HepG2 (cell line): ENCODE results near the gene FAIM2. TPM values are rescaled to one million over a fixed set of nuclear protein-coding genes. Genes with fewer than 3 reads are reported as not detected.

ENCODE experiments used
- CENPT ChIP-seq: sonication (generic); formaldehyde crosslinking; IDR thresholded peaks from 2 replicates; pipeline ENCODE4 v1.8.0; 2022; ENCODE audit warnings: low read depth, mild to moderate bottlenecking, moderate library complexity, missing genetic modification reagents
- GATAD2A ChIP-seq: IDR thresholded peaks from 2 replicates; pipeline ENCODE4 v1.6.1; 2016
- HOXA5 ChIP-seq: sonication (generic); formaldehyde crosslinking; IDR thresholded peaks from 2 replicates; pipeline ENCODE4 v1.4.0; 2020; ENCODE audit warnings: missing genetic modification reagents
- JARID2 ChIP-seq: sonication (generic); formaldehyde crosslinking; IDR thresholded peaks from 2 replicates; pipeline ENCODE4 v1.8.1; 2023; ENCODE audit warnings: missing genetic modification reagents, inconsistent platforms; ENCODE audit not compliant: insufficient replicate concordance
- KDM4B ChIP-seq: sonication (generic); formaldehyde crosslinking; IDR thresholded peaks from 2 replicates; pipeline ENCODE4 v1.4.0; 2020; ENCODE audit warnings: missing genetic modification reagents
- KLF15 ChIP-seq: sonication (generic); formaldehyde crosslinking; IDR thresholded peaks from 2 replicates; pipeline ENCODE4 v1.8.1; 2023; ENCODE audit warnings: borderline replicate concordance, mild to moderate bottlenecking, inconsistent platforms, missing genetic modification reagents, mixed read lengths
- MAFG ChIP-seq: sonication (generic); formaldehyde crosslinking; IDR thresholded peaks from 2 replicates; pipeline ENCODE4 v1.5.1; 2020; ENCODE audit warnings: mild to moderate bottlenecking, missing genetic modification reagents
- PHF21A ChIP-seq: sonication (generic); formaldehyde crosslinking; IDR thresholded peaks from 2 replicates; pipeline ENCODE4 v1.5.0; 2020; ENCODE audit warnings: mild to moderate bottlenecking, missing genetic modification reagents
- POGZ ChIP-seq: sonication (generic); formaldehyde crosslinking; IDR thresholded peaks from 2 replicates; pipeline ENCODE4 v1.4.0; 2020; ENCODE audit warnings: mild to moderate bottlenecking, missing genetic modification reagents
- POLR2AphosphoS2 ChIP-seq: IDR thresholded peaks from 2 replicates; pipeline ENCODE4 v1.6.1; 2011; ENCODE audit warnings: low read depth, low read length, improper control_type of control experiment
- PRMT3 ChIP-seq: sonication (generic); formaldehyde crosslinking; IDR thresholded peaks from 2 replicates; pipeline ENCODE4 v1.8.1; 2022; ENCODE audit warnings: low read depth, mild to moderate bottlenecking, moderate library complexity, missing genetic modification reagents, borderline replicate concordance
- RBFOX2 ChIP-seq: fragments of 200-400 bp; formaldehyde crosslinking; IDR thresholded peaks from 2 replicates; pipeline ENCODE4 v1.6.1; 2017; ENCODE audit warnings: low read depth, mild to moderate bottlenecking, low read length
- RORA ChIP-seq: sonication (generic); formaldehyde crosslinking; IDR thresholded peaks from 2 replicates; pipeline ENCODE4 v1.5.0; 2020; ENCODE audit warnings: mild to moderate bottlenecking, missing genetic modification reagents, moderate library complexity
- SALL2 ChIP-seq: sonication (generic); formaldehyde crosslinking; IDR thresholded peaks from 2 replicates; pipeline ENCODE4 v1.8.1; 2023; ENCODE audit warnings: mild to moderate bottlenecking, missing genetic modification reagents, inconsistent platforms
- SMAD1 ChIP-seq: sonication (generic); formaldehyde crosslinking; IDR thresholded peaks from 2 replicates; pipeline ENCODE4 v1.4.0; 2020; ENCODE audit warnings: missing genetic modification reagents, low read depth, mild to moderate bottlenecking, borderline replicate concordance
- TCF7 ChIP-seq: sonication (generic); IDR thresholded peaks from 2 replicates; pipeline ENCODE4 v1.6.1; 2016; ENCODE audit warnings: antibody characterized with exemption, low read depth
- THAP8 ChIP-seq: sonication (generic); formaldehyde crosslinking; IDR thresholded peaks from 2 replicates; pipeline ENCODE4 v1.5.1; 2020; ENCODE audit warnings: missing genetic modification reagents, mild to moderate bottlenecking, borderline replicate concordance
- ZC3H13 ChIP-seq: sonication (generic); formaldehyde crosslinking; IDR thresholded peaks from 2 replicates; pipeline ENCODE4 v1.8.1; 2023; ENCODE audit warnings: mild to moderate bottlenecking, missing genetic modification reagents, moderate library complexity
- ZFP82 ChIP-seq: sonication (generic); formaldehyde crosslinking; IDR thresholded peaks from 2 replicates; pipeline ENCODE4 v1.5.1; 2020; ENCODE audit warnings: mild to moderate bottlenecking, missing genetic modification reagents, borderline replicate concordance
- ZNF20 ChIP-seq: sonication (generic); formaldehyde crosslinking; IDR thresholded peaks from 2 replicates; pipeline ENCODE4 v1.4.0; 2020; ENCODE audit warnings: mild to moderate bottlenecking, moderate library complexity, missing genetic modification reagents
- ZNF468 ChIP-seq: sonication (generic); formaldehyde crosslinking; IDR thresholded peaks from 2 replicates; pipeline ENCODE4 v1.8.0; 2022; ENCODE audit warnings: mild to moderate bottlenecking, moderate library complexity, missing genetic modification reagents
- ZNF572 ChIP-seq: sonication (generic); formaldehyde crosslinking; IDR thresholded peaks from 2 replicates; pipeline ENCODE4 v1.5.1; 2020; ENCODE audit warnings: mild to moderate bottlenecking, missing genetic modification reagents
- ZNF629 ChIP-seq: sonication (generic); formaldehyde crosslinking; conservative IDR thresholded peaks from 2 replicates; pipeline ENCODE4 v1.5.0; 2020; ENCODE audit warnings: missing genetic modification reagents
- ZNF713 ChIP-seq: sonication (generic); formaldehyde crosslinking; IDR thresholded peaks from 2 replicates; pipeline ENCODE4 v1.4.0; 2020; ENCODE audit warnings: mild to moderate bottlenecking, missing genetic modification reagents
- polyA plus RNA-seq, 8 experiments: library from polyadenylated mRNA; depleted of rRNA in 3 of 8; stranded (reverse) in 7 of 8; unstranded in 1 of 8; fragments of >200 nt; fragmentation: Illumina TruSeq in 4 of 8; extraction: Trizol in 4 of 8; gene quantifications; 2 replicates each; pipeline versions ENCODE4 v1.2.1 to v1.2.3, GENCODE V29; 2011 to 2016; ENCODE audit warnings: low read depth in 4 of 8, missing spikeins in 1 of 8, mixed read lengths in 1 of 8; ENCODE audit not compliant: insufficient read depth in 1 of 8
- total RNA-seq, 5 experiments: library from RNA; depleted of rRNA; stranded (reverse); fragments of >200 nt; fragmentation: Illumina TruSeq; extraction: Trizol; gene quantifications; 2 replicates each; pipeline ENCODE4 v1.2.3, GENCODE V29; 2016; ENCODE audit warnings: low read depth in 1 of 5
- TF ChIP-seq, protein P1 (sequence below): sonication (generic); formaldehyde crosslinking; IDR thresholded peaks from 2 replicates; pipeline ENCODE4 v1.5.0; 2020; ENCODE audit warnings: missing genetic modification reagents, mild to moderate bottlenecking, borderline replicate concordance
- TF ChIP-seq, protein P2 (sequence below): sonication (generic); formaldehyde crosslinking; IDR thresholded peaks from 2 replicates; pipeline ENCODE4 v1.4.0; 2020; ENCODE audit warnings: missing genetic modification reagents

The FAIM2 gene
- total and polyA plus RNA-seq, 2 of the 13 experiments (the other 11 are each of a cell fraction or from before 2014, with no cell fraction given), result not detected

DNA sequence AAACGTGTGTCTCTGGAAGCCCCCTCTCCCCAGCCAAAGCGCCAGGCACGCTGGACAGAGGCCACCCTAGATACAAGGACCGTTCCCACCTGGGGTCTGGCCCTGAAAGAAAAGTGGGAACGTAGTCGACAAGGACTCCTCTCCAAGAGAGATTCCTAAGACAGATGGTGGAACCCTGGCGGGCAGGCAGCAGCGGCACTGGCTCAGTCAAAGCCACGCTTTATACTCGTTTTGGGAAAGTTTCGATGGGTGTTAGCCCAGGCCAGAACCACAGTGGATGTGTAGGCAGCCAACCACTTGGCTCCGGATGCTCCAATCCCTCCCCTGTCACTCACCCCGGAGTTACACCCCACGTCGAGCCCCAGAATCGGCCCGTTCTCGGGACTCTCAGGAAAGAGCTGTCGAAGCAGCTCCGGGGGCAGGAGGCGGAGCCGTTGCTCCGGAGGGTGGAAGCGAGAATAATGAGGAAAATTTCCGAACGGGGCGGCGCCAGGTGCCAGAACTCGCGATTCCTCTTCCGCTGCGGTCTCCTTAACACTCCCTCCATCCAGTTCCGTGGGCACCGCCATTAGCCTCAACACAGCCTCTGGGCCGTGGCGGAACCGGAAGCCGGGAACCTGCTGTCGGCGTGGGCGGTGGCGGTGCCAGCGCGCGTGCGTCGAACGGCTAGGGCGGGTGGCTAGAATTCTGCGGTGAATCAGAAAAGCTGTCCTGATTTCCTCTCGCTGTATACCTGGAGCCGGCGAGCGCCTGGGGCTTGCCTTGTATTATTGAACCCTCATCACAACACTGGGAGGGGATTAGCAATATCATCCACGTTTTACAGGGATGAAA, 61.0 kb downstream of the FAIM2 start, which contains the start of gene BCDIN3D (continued):
- TF ChIP-seq THAP8 (CRISPR knock-in tag), result no peak
- TF ChIP-seq PHF21A (CRISPR knock-in tag), result peak; percentile 74
- TF ChIP-seq KLF15 (CRISPR knock-in tag), result peak; percentile 61; the same call in 1 of the 2 replicates
- TF ChIP-seq PRMT3 (CRISPR knock-in tag), result no peak
- TF ChIP-seq KDM4B (CRISPR knock-in tag), result 0 out of 2 replicates have a peak, but pooled peaks have one; percentile 25
- TF ChIP-seq, protein P1, sequence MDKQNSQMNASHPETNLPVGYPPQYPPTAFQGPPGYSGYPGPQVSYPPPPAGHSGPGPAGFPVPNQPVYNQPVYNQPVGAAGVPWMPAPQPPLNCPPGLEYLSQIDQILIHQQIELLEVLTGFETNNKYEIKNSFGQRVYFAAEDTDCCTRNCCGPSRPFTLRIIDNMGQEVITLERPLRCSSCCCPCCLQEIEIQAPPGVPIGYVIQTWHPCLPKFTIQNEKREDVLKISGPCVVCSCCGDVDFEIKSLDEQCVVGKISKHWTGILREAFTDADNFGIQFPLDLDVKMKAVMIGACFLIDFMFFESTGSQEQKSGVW (CRISPR knock-in tag), result 0 out of 2 replicates have a peak, but pooled peaks have one; percentile 70
- no peak for TF ChIP-seq TCF7
- 0 out of 2 replicates have a peak, but pooled peaks have one; percentile 63 for TF ChIP-seq SALL2 (CRISPR knock-in tag)
- TF ChIP-seq JARID2 (CRISPR knock-in tag), result peak; percentile 20
- no peak for TF ChIP-seq ZNF629
- no peak for TF ChIP-seq ZC3H13 (CRISPR knock-in tag)
- peak; percentile 93 for TF ChIP-seq RBFOX2
- peak; percentile 67 for TF ChIP-seq POGZ
- TF ChIP-seq SMAD1 (CRISPR knock-in tag), result no peak
- TF ChIP-seq RORA (CRISPR knock-in tag), result 0 out of 2 replicates have a peak, but pooled peaks have one; percentile 62
- TF ChIP-seq ZNF20, result 0 out of 2 replicates have a peak, but pooled peaks have one; percentile 32
- no peak for TF ChIP-seq MAFG (CRISPR knock-in tag)
- TF ChIP-seq GATAD2A (CRISPR knock-in tag), result no peak
- TF ChIP-seq ZNF468 (CRISPR knock-in tag), result no peak
- no peak for TF ChIP-seq POLR2AphosphoS2
- TF ChIP-seq ZFP82 (CRISPR knock-in tag), result no peak
- TF ChIP-seq, protein P2, sequence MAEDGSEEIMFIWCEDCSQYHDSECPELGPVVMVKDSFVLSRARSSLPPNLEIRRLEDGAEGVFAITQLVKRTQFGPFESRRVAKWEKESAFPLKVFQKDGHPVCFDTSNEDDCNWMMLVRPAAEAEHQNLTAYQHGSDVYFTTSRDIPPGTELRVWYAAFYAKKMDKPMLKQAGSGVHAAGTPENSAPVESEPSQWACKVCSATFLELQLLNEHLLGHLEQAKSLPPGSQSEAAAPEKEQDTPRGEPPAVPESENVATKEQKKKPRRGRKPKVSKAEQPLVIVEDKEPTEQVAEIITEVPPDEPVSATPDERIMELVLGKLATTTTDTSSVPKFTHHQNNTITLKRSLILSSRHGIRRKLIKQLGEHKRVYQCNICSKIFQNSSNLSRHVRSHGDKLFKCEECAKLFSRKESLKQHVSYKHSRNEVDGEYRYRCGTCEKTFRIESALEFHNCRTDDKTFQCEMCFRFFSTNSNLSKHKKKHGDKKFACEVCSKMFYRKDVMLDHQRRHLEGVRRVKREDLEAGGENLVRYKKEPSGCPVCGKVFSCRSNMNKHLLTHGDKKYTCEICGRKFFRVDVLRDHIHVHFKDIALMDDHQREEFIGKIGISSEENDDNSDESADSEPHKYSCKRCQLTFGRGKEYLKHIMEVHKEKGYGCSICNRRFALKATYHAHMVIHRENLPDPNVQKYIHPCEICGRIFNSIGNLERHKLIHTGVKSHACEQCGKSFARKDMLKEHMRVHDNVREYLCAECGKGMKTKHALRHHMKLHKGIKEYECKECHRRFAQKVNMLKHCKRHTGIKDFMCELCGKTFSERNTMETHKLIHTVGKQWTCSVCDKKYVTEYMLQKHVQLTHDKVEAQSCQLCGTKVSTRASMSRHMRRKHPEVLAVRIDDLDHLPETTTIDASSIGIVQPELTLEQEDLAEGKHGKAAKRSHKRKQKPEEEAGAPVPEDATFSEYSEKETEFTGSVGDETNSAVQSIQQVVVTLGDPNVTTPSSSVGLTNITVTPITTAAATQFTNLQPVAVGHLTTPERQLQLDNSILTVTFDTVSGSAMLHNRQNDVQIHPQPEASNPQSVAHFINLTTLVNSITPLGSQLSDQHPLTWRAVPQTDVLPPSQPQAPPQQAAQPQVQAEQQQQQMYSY (CRISPR knock-in tag), result peak; percentile 45; the same call in 1 of the 2 replicates
- TF ChIP-seq HOXA5 (CRISPR knock-in tag), result peak; percentile 87; the same call in 1 of the 2 replicates
- no peak; the same call in 1 of the 2 replicates for TF ChIP-seq ZNF572 (CRISPR knock-in tag)
- TF ChIP-seq CENPT (CRISPR knock-in tag), result 0 out of 2 replicates have a peak, but pooled peaks have one; percentile 54
- no peak for TF ChIP-seq ZNF713 (CRISPR knock-in tag)
